Stimulated activated CD4-positive, alpha-beta T cell treated with anti-CD3 and anti-CD28 coated beads, Interleukin-1b, Interleukin-23, amount 100 ng/mL, for 48 hours (primary cell): ENCODE results near the gene CTNNA3.
"Not testable (repeated sequence)": the region's sequence is repeated elsewhere in the genome, so short reads cannot be mapped to it uniquely, and the experiment has no call there.

Experiments
- DNase-seq: peaks from one replicate; pipeline ENCODE4 v3.0.0-alpha.2; 2020

The CTNNA3 gene

DNA sequence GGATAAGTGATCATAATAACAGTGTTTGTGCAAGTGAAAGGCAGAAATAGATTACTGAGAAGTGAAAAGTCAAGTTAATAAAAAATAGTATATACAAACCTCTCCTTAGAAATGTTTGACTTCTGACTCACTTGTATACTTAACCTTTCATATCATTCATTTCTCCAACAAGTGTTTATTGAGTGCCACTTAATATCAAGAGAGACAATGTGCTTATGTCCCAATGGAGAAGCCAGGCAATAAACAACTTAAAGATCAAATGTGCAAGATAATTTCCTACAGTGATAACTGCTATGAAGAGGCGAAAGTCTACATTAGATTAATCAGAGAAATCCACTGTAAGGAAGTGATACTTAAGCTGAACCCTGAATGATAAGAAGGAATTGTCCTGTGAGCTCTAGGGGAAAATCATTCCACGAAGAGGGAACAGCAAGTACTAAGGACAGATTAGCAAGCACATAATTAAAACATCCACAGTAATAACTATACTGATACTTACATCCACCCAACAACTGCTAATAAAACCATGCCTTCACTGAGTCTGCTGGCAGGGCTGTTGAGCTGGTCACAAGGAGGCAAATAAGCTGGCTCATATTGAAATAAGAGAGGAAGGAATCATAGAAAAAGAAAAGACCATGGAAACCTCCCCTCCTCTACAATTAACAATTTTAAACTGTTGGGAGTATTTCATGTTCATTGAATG, 203.5 kb downstream of the CTNNA3 start:
- no peak for DNase-seq

- DNase-seq = no peak
Observed at GRCh38 chr10:67487906-67488619, 207.9 kb downstream of the CTNNA3 start.

- DNase-seq = no peak
Observed at GRCh38 chr10:67487199-67487598, 208.8 kb downstream of the CTNNA3 start.

DNA sequence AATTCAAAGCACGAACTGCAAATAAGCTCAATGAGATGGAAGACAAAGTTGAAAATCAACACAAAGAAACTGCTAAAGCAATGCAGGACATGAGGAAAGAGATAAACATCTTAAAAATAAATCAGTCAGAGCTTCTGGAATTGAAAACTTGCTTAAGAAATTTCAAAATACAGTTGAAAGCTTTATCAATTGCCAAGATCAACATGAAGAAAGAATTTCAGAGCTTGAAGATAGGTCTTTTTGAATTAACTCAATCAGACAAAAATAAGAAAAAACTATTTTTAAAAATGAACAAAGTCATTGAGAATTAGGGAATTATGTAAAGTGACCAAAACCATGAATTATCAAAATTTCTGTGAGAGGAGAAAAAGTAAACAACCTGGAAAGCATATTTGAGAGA, 218.1 kb downstream of the CTNNA3 start:
- no peak for DNase-seq

GRCh38 chr10:67476201-67476600, 219.8 kb downstream of the CTNNA3 start:
- DNase-seq = no peak

GRCh38 chr10:67473850-67474633, 222.0 kb downstream of the CTNNA3 start:
- DNase-seq = no peak

GRCh38 chr10:67471022-67471421, 225.0 kb downstream of the CTNNA3 start:
- DNase-seq = no peak

- no peak for DNase-seq
Observed at GRCh38 chr10:67464278-67464677, 231.7 kb downstream of the CTNNA3 start.

DNA sequence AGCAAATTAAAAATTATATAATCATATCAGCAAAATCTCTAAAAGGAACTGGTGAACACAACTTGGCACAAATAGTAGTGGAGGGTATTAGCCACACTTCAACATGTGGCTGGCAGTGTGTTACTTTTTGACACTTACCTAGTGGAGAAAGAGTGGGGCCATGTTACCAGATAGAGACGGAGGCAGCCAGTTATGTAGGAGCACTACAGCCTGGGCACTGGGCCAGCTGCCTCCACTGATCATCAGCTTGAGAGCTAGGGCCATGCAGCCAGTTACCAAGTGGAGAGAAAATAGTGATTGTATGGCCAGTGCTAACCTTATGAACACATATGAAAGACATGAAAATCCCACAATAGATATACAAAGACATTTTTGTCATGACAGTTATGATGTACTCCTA, 243.1 kb downstream of the CTNNA3 start:
- no peak for DNase-seq

DNA sequence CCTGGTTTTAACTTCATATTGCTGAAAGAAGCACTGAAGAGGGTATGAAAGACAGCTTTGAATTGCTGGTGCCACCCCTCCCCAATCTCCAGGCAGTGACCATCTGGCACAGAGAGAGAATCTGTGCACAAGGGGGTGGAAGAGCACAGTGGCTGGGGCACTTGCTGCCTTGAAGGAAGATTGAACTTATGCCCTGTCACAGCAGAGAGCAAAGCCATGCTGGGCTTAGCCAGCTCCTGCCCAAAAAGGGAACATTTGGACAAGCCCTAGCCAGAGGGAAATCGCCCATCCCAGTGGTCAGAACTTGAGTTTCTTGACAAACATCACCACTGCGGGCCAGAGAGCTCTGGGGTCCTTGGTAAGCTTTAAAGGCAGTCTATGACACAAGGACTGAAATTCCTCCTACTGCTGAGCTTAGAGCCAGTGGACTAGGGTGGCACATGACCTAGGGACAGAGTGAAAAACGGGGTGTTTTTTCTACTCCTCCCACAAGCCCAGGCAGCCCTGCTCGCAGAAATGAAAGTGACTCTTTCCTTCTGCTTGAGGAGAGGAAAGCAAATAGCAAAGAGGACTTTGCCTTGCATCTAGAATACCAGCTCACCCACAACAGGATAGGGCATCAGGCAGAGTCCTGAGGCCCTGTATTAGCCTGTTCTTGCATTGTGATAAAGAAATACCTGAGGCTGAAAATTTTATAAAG, 257.2 kb downstream of the CTNNA3 start:
- no peak for DNase-seq

DNA sequence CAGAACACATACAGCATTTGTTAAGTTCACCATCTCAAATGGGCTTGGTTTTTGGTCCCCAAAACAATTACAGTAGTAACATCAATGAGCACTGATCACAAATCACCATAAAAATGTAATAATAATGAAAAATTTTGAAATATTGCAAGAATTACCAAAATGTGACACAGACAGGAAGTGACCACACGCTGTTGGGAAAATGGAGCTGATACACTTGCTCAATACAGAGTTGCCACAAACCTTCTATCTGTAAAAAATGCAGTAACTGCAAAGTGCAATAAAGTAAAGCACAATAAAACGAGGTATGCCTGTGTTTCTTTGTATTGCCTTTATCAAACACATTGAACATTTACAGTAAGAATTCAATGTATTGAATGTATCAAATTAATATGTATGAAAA, 262.7 kb downstream of the CTNNA3 start:
- no peak for DNase-seq

DNA sequence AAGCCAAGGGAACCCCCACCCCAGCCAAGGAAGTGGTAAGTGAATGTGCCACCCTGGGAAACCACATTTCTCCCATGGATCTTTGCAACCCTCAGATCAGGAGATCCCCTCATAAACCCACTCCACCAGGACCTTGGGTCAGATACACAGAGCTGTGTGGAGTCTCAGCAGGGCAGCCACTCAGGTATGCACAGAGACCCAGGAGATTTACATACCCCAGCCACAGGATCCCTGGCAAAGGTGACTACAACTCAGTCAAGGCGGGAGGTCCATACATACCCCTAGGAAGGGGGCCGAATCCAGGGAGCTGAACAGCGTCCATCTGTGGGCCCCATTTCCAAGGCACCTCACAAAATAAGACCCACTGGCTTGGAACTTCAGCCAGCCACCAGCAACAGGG, 293.4 kb downstream of the CTNNA3 start:
- no peak for DNase-seq

DNA sequence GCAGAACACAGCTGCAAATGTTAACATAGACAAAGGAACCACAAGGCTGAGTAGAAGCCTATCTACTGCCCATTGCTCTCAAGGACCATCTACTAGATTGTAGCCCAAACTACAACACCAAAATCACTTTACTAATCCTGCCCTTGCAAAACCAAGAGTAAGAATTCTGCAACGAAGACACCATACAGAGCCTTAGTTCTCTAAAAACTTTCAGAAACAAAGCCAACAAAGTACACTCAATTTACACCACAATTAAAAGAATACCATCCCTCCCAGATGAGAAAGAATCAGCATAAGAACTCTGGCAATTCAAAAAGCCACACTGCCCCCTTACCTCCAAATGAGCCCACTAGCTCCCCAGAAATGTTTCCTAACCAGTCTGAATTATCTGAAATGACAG, 294.3 kb downstream of the CTNNA3 start:
- no peak for DNase-seq

- DNase-seq = not testable (repeated sequence)
Observed at GRCh38 chr10:67386841-67387533, 309.0 kb downstream of the CTNNA3 start.

DNA sequence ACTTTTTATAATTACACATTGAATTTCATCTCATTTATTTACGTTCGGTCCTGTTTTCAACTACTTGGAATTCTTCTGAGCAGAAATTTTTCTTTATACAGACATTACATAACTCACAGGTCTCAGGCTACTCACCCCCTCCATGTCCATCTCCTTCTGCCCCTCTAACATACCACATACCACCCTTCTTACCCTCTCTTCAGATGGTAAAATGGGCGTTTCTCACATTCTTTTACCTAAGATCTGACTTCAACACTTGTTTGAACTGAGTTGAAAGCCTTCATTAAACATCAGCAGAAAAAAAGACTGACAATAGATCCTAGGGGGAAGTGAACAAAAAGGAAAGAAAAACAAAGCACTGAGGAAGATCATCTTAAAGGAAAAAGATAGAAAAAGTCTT, 309.7 kb downstream of the CTNNA3 start:
- no peak for DNase-seq

DNA sequence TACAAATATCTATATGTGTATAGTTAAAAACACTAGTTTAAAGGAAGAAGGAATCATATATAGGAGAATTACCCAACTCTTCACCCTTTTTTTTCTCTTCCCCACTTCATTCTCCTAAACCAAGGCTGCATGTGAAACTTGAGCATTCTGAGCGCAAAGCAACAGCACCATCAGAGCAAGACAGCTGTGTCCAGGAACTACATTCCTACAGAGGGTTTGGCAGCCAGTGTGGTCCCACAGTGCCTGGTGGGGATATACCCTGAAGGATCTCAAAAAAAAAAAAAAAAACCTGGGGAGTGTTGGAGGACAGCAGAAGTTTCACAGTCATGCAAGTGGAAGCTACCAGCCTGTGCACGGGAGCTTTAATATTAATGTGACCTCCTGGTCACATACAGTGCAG, 310.4 kb downstream of the CTNNA3 start:
- no peak for DNase-seq

DNA sequence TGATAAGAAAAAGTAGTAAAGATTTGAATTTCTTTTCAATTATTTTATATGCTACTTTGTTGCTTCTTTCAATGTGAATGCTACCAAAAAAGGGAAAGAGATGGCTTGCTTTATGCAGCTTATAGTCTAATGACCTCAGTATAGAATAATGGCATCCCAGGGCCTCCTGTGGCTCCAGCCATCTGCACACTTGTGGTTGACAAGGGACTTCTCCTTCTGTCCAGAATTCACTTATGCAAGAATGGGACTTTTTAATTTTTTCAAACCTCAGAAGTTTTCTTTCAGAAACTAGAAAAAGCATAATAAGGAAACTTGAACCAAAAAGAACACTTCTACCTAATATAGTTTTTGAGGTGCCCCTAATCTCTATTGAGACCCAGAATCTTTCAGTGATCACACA, 310.9 kb downstream of the CTNNA3 start:
- DNase-seq = no peak

DNA sequence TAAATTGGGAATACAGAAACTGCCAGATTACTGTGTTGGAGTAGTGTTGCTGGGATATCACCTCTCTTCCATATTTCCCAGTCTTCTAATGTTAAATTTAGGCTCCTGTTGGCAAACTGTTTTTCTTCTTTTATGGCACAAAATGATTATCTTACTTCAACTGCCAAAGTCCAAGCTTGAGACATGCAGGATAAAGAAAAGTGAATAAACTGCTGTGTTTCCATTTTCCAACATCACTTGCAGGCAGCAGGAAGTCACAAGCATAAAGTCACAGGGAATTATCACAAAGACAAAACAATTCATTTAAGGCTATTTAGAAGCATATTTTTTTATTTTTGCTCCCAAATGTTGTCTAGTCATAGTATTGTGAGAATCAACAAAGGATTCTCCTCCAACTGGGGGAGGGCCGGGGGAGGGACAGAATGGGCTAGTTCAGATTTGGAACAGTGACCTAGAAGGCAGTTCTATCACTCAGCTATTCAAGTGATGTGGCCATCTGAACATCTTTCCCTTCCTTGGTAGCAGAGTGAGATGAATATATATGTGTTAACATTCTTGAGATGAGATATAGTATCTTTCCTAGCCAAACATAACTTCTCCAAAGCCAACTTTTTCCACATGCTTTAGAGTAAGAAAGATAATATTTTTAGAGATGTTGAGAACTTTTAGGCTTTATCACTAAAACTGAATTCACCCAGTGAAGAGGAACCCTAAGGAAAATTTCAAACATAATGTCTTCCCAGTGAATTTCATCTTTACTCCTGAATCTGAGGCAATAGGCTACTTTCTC, 364.7 kb downstream of the CTNNA3 start:
- no peak for DNase-seq

DNA sequence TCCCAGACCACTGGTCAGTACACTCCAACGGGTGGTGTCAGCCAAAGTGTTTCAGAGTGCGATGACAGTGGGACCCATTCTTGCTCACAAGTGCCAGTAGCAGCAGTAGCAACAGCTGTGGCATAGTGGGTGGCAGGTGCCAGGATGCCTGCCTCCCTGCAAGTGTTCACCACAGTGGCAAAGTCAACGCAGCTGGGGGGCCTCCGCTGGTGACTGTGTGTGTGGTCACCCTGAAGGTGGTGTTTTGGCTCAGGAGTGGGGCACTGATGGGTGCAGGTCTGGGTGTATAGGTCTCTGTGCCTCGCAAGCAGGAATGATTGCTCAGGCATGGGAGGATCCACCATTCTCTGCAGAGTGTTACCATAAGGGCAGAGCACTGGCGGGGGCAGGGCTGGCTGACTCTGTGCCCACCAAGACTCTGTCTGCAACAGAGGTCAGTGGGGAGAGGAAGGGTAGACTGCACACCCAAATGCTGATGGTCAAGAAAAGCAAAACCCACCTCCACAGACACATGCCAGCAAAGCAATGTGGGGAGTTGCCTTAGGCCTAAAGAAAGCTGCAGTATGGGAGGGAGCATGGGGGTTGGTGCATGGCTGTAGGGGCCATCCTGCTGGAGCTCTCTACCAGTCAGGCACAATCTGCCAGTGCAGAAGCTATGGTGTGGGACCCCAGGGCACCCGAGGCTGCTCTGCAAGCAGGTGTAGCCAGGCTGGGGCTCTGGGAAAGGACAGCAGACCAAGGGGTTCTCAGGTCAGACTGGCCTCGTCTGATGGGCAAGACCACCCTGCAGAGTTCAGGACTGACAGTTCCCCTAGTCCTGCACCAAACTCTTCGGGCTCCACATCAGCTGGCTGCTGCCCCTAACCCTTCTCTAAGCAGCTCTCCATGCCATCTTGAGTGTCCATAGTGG, 368.1 kb downstream of the CTNNA3 start:
- no peak for DNase-seq

DNA sequence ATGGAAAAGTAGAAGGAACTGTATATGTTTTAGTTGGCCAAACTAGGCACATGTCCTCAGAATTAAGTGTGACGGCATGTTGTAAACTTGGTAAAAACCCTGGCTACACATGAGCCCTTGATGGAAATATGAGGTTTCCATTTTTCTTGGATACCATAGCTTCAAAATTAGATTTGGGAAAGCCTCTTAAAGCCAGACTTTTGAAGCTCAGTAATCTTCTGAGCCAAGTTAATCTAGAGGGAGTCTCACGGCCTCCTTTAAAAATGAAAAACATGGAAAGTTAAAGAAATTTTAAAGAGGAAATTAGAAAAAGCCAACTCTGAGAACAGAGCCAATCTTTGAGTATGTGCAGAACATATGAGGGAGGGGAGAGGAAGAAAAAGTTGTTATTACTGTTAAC, 376.0 kb downstream of the CTNNA3 start:
- DNase-seq = no peak

GRCh38 chr10:67308912-67309311, 387.1 kb downstream of the CTNNA3 start:
- no peak for DNase-seq
